ENCODE data around the gene TPK1.

DNA sequence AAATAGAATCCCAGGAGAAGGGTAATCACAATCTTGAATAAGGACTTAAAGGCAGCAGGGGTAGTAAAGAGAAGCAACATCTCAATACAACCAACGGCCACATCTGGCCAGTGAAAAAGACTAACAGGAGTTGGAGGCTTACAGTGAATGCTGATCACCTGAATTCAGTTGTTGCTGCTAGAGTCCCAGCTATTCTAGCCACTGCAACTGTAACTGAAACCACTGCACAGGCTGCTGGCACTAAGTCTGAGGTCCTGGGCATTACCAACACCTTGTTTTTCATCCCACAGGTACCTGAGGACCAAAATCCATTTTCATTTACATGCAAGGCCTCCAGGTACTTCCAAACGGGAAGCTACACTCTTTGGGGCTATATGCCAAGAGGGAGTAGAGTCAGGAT lies 44.4 kb downstream of the TPK1 start:
- TF ChIP-seq POLR2AphosphoS5 (IDR thresholded peaks at IDR 0.05; ENCODE audit: borderline replicate concordance, low read depth, low read length) (no peak), EZH2 (IDR thresholded peaks at IDR 0.05) (no peak)
